ENCODE measurements around the gene AJUBA. TPM values are rescaled to one million over a fixed set of nuclear protein-coding genes. Genes with fewer than 3 reads are reported as not detected.
"Not testable (repeated sequence)": the region's sequence is repeated elsewhere in the genome, so short reads cannot be mapped to it uniquely, and the experiment has no call there.

AJUBA gene
- total RNA-seq, 1 donor from 2014 or later: 146 TPM

GRCh38 chr14:22952418-22952817 is 29.9 kb downstream of the AJUBA start:
- H3K4me3 ChIP-seq (ENCODE audit: insufficient read depth, low read depth, low read length): no peak overlapping the region
- Mint-ChIP-seq H3K9me3 (ENCODE audit: unreplicated experiment) (no peaks in the 10 kb centered on the region), H3K4me3 (ENCODE audit: unreplicated experiment) (no peak overlapping the region), H3K4me1 (ENCODE audit: low read depth, unreplicated experiment) (peaks cover 9% of the 10 kb centered on the region), H3K36me3 (ENCODE audit: low read depth, unreplicated experiment) (peaks cover 8% of the 10 kb centered on the region), H3K27me3 (ENCODE audit: low read depth, unreplicated experiment) (no peaks in the 10 kb centered on the region), H3K27ac (ENCODE audit: unreplicated experiment) (no peak overlapping the region)
- DNase-seq (ENCODE audit: low read depth) (no peak), FAIRE-seq (no peak)
- TF ChIP-seq, protein P1, sequence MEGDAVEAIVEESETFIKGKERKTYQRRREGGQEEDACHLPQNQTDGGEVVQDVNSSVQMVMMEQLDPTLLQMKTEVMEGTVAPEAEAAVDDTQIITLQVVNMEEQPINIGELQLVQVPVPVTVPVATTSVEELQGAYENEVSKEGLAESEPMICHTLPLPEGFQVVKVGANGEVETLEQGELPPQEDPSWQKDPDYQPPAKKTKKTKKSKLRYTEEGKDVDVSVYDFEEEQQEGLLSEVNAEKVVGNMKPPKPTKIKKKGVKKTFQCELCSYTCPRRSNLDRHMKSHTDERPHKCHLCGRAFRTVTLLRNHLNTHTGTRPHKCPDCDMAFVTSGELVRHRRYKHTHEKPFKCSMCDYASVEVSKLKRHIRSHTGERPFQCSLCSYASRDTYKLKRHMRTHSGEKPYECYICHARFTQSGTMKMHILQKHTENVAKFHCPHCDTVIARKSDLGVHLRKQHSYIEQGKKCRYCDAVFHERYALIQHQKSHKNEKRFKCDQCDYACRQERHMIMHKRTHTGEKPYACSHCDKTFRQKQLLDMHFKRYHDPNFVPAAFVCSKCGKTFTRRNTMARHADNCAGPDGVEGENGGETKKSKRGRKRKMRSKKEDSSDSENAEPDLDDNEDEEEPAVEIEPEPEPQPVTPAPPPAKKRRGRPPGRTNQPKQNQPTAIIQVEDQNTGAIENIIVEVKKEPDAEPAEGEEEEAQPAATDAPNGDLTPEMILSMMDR (IDR thresholded peaks at IDR 0.05; ENCODE audit: insufficient read depth, low read depth, low read length): no peak
- no peak for TF ChIP-seq EZH2 (IDR thresholded peaks at IDR 0.05; ENCODE audit: insufficient read depth, low read length)
- no peak overlapping the region for H2AFZ ChIP-seq (ENCODE audit: low read depth, low read length)
- no peak overlapping the region for H3K9ac ChIP-seq (ENCODE audit: low read length)
- peaks cover 10% of the 10 kb centered on the region for H3K4me1 ChIP-seq (ENCODE audit: insufficient read depth, low read length)
- no peaks in the 10 kb centered on the region for H4K20me1 ChIP-seq (ENCODE audit: insufficient read depth, low read length)
- no peaks in the 10 kb centered on the region for H3K27me3 ChIP-seq (ENCODE audit: insufficient read depth, low read length)
- no peaks in the 10 kb centered on the region for H3K9me3 ChIP-seq (ENCODE audit: insufficient read depth, low read depth, low read length)
- H3K36me3 ChIP-seq (ENCODE audit: insufficient read depth, low read length): no peaks in the 10 kb centered on the region
- H3K4me2 ChIP-seq (ENCODE audit: low read length): no peak overlapping the region
- no peak overlapping the region for H3K27ac ChIP-seq (ENCODE audit: low read depth, low read length)
- H3K79me2 ChIP-seq (ENCODE audit: insufficient read depth, low read length): no peaks in the 10 kb centered on the region

GRCh38 chr14:22951795-22952194 is 30.6 kb downstream of the AJUBA start:
- not testable (repeated sequence) for H3K79me2 ChIP-seq (ENCODE audit: insufficient read depth, low read length); H3K27ac Mint-ChIP-seq (ENCODE audit: unreplicated experiment); H3K27me3 ChIP-seq (ENCODE audit: insufficient read depth, low read length); H3K27me3 Mint-ChIP-seq (ENCODE audit: low read depth, unreplicated experiment); H2AFZ ChIP-seq (ENCODE audit: low read depth, low read length); H3K36me3 ChIP-seq (ENCODE audit: insufficient read depth, low read length); H3K9me3 ChIP-seq (ENCODE audit: insufficient read depth, low read depth, low read length); H3K4me2 ChIP-seq (ENCODE audit: low read length); H4K20me1 ChIP-seq (ENCODE audit: insufficient read depth, low read length); FAIRE-seq; H3K9ac ChIP-seq (ENCODE audit: low read length); H3K9me3 Mint-ChIP-seq (ENCODE audit: unreplicated experiment); H3K27ac ChIP-seq (ENCODE audit: low read depth, low read length); H3K4me1 Mint-ChIP-seq (ENCODE audit: low read depth, unreplicated experiment); DNase-seq (ENCODE audit: low read depth); H3K4me3 ChIP-seq (ENCODE audit: insufficient read depth, low read depth, low read length); H3K4me3 Mint-ChIP-seq (ENCODE audit: unreplicated experiment)
- H3K4me1 ChIP-seq (ENCODE audit: insufficient read depth, low read length): peaks cover 10% of the 10 kb centered on the region
- H3K36me3 Mint-ChIP-seq (ENCODE audit: low read depth, unreplicated experiment): peaks cover 12% of the 10 kb centered on the region

DNA sequence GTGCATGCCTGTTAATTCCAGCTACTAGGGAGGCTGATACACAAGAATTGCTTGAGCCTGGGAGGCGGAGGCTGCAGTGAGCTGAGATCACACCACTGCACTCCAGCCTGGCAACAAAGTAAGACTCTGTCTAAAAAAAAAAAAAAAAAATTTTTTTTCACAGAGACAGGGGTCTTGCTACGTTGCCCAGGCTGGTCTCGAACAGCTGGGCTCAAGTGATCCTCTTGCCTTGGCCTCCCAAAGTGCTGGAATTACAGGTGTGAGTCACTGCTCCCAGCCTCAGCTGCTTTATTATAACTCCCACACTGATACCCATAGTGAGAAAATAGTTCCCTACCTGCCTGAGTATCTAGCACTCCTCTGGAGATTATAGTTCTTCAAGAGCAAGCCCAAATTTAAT is 36.7 kb downstream of the AJUBA start:
- Histone ChIP-seq H3K36me3 (ENCODE audit: insufficient read depth, low read length) (peaks cover 4% of the 10 kb centered on the region), H3K27me3 (ENCODE audit: insufficient read depth, low read length) (no peaks in the 10 kb centered on the region), H3K27ac (ENCODE audit: low read depth, low read length) (no peak overlapping the region), H3K4me1 (ENCODE audit: insufficient read depth, low read length) (no peaks in the 10 kb centered on the region), H3K4me3 (ENCODE audit: insufficient read depth, low read depth, low read length) (no peak overlapping the region), H2AFZ (ENCODE audit: low read depth, low read length) (no peak overlapping the region), H3K9me3 (ENCODE audit: insufficient read depth, low read depth, low read length) (no peaks in the 10 kb centered on the region), H3K79me2 (ENCODE audit: insufficient read depth, low read length) (no peaks in the 10 kb centered on the region), H3K4me2 (ENCODE audit: low read length) (no peak overlapping the region), H4K20me1 (ENCODE audit: insufficient read depth, low read length) (no peaks in the 10 kb centered on the region), H3K9ac (ENCODE audit: low read length) (no peak overlapping the region)
- FAIRE-seq (no peak), DNase-seq (ENCODE audit: low read depth) (no peak)
- Mint-ChIP-seq H3K4me1 (ENCODE audit: low read depth, unreplicated experiment) (no peaks in the 10 kb centered on the region), H3K36me3 (ENCODE audit: low read depth, unreplicated experiment) (peaks cover 12% of the 10 kb centered on the region), H3K9me3 (ENCODE audit: unreplicated experiment) (no peaks in the 10 kb centered on the region), H3K27me3 (ENCODE audit: low read depth, unreplicated experiment) (no peaks in the 10 kb centered on the region), H3K27ac (ENCODE audit: unreplicated experiment) (no peak overlapping the region), H3K4me3 (ENCODE audit: unreplicated experiment) (no peak overlapping the region)
- TF ChIP-seq, protein P1 (IDR thresholded peaks at IDR 0.05; ENCODE audit: insufficient read depth, low read depth, low read length): no peak
- TF ChIP-seq EZH2 (IDR thresholded peaks at IDR 0.05; ENCODE audit: insufficient read depth, low read length): no peak
